Measurements from ENCODE around the gene ZNF148. TPM values are rescaled to one million over a fixed set of nuclear protein-coding genes. Genes with fewer than 3 reads are reported as not detected.

ZNF148 gene
- total RNA-seq, 1 donor from 2014 or later = 44.5 TPM

GRCh38 chr3:125194061-125194848, 180.9 kb downstream of the ZNF148 start:
- H3K4me1 Mint-ChIP-seq (ENCODE audit: low read depth, unreplicated experiment) = peaks cover 9% of the 10 kb centered on the region
- Histone ChIP-seq H3K79me2 (ENCODE audit: insufficient read depth, low read length) (no peaks in the 10 kb centered on the region), H3K27ac (ENCODE audit: low read depth, low read length) (no peak overlapping the region), H3K9me3 (ENCODE audit: insufficient read depth, low read depth, low read length) (no peaks in the 10 kb centered on the region), H3K36me3 (ENCODE audit: insufficient read depth, low read length) (no peaks in the 10 kb centered on the region), H2AFZ (ENCODE audit: low read depth, low read length) (no peak overlapping the region), H3K9ac (ENCODE audit: low read length) (no peak overlapping the region), H3K4me3 (ENCODE audit: insufficient read depth, low read depth, low read length) (no peak overlapping the region), H3K4me2 (ENCODE audit: low read length) (no peak overlapping the region), H3K27me3 (ENCODE audit: insufficient read depth, low read length) (no peaks in the 10 kb centered on the region), H4K20me1 (ENCODE audit: insufficient read depth, low read length) (no peaks in the 10 kb centered on the region), H3K4me1 (ENCODE audit: insufficient read depth, low read length) (peaks cover 7% of the 10 kb centered on the region)
- H3K4me3 Mint-ChIP-seq (ENCODE audit: unreplicated experiment) = no peak overlapping the region
- no peak overlapping the region for H3K27ac Mint-ChIP-seq (ENCODE audit: unreplicated experiment)
- no peaks in the 10 kb centered on the region for H3K9me3 Mint-ChIP-seq (ENCODE audit: unreplicated experiment)
- TF ChIP-seq CTCF (IDR thresholded peaks at IDR 0.05; ENCODE audit: insufficient read depth, low read depth, low read length) (no peak), EZH2 (IDR thresholded peaks at IDR 0.05; ENCODE audit: insufficient read depth, low read length) (no peak)
- FAIRE-seq (no peak), DNase-seq (ENCODE audit: low read depth) (peak; percentile 15)
- H3K27me3 Mint-ChIP-seq (ENCODE audit: low read depth, unreplicated experiment) = peaks cover 14% of the 10 kb centered on the region
- peaks cover 1% of the 10 kb centered on the region for H3K36me3 Mint-ChIP-seq (ENCODE audit: low read depth, unreplicated experiment)

- no peak for FAIRE-seq
Measured at GRCh38 chr3:125192190-125193035, 182.7 kb downstream of the ZNF148 start.

More at GRCh38 chr3:125192190-125193035, 182.7 kb downstream of the ZNF148 start:
- Mint-ChIP-seq H3K4me3 (ENCODE audit: unreplicated experiment) (no peak overlapping the region), H3K27ac (ENCODE audit: unreplicated experiment) (no peak overlapping the region), H3K4me1 (ENCODE audit: low read depth, unreplicated experiment) (peaks cover 9% of the 10 kb centered on the region), H3K9me3 (ENCODE audit: unreplicated experiment) (peaks cover 2% of the 10 kb centered on the region), H3K27me3 (ENCODE audit: low read depth, unreplicated experiment) (peaks cover 14% of the 10 kb centered on the region), H3K36me3 (ENCODE audit: low read depth, unreplicated experiment) (peaks cover 6% of the 10 kb centered on the region)
- Histone ChIP-seq H3K4me2 (ENCODE audit: low read length) (no peak overlapping the region), H3K79me2 (ENCODE audit: insufficient read depth, low read length) (no peaks in the 10 kb centered on the region), H3K27ac (ENCODE audit: low read depth, low read length) (no peak overlapping the region), H3K9me3 (ENCODE audit: insufficient read depth, low read depth, low read length) (no peaks in the 10 kb centered on the region), H3K36me3 (ENCODE audit: insufficient read depth, low read length) (peaks cover 4% of the 10 kb centered on the region), H3K9ac (ENCODE audit: low read length) (no peak overlapping the region), H3K4me1 (ENCODE audit: insufficient read depth, low read length) (peaks cover 7% of the 10 kb centered on the region), H3K27me3 (ENCODE audit: insufficient read depth, low read length) (no peaks in the 10 kb centered on the region), H2AFZ (ENCODE audit: low read depth, low read length) (no peak overlapping the region), H3K4me3 (ENCODE audit: insufficient read depth, low read depth, low read length) (no peak overlapping the region), H4K20me1 (ENCODE audit: insufficient read depth, low read length) (no peaks in the 10 kb centered on the region)
- DNase-seq (ENCODE audit: low read depth) = no peak
- TF ChIP-seq EZH2 (IDR thresholded peaks at IDR 0.05; ENCODE audit: insufficient read depth, low read length) (no peak), CTCF (IDR thresholded peaks at IDR 0.05; ENCODE audit: insufficient read depth, low read depth, low read length) (no peak)

All from astrocyte (in vitro differentiated cells and primary cell).